A673 (cell line): ENCODE measurements around the gene LIF.

Experiments used
- EZH2 ChIP-seq: fragments of 200-600 bp; sonication (generic); IDR thresholded peaks from 2 replicates; pipeline ENCODE4 v1.6.1; 2017; ENCODE audit warnings: borderline replicate concordance, low read depth, mild to moderate bottlenecking, mixed read lengths, antibody characterized with exemption, low read length; ENCODE audit not compliant: poor library complexity, severe bottlenecking
- TF ChIP-seq, protein P1 (sequence below): fragments of 300-800, 200-600 bp; sonication (generic); conservative IDR thresholded peaks from 2 replicates; pipeline ENCODE4 v1.5.1; 2017; ENCODE audit warnings: low read depth, mild to moderate bottlenecking, antibody characterized with exemption, low read length, moderate library complexity, mixed read lengths

DNA sequence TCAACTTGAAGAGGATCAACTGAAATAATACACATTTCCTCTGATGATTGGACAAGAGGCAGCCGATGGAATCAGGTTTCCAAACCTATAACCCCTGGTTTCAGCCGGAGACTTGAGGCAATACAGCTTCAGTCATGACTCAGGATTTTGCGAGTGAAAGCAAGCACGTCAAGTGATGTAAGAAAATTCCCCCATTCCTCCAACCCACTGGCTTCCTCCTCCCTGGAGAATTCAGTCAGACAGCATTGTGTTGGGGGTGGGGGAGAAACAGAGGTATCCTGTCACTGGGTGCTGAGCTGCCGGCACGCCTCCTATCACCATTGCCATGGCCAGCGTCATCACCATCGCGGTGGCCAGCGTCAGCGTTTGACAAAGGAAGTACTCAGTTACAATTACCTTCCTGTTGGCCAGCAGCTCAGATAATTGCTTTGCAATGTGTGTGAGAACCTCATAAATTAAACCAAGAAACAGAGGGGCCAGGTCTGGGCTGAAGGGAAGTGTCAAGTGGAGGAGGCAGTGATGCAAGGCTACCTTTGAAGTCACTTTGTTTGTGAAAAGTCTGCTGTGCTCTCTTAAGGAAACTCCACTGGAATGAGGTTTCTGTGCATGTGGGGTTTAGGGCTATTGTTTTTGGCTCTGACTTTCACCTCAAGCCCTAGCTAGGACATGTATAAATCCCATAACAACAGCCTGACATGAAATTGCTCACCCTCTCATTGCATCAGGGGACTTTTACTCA is 50.2 kb downstream of the LIF start:
- no peak for TF ChIP-seq EZH2
- TF ChIP-seq, protein P1, sequence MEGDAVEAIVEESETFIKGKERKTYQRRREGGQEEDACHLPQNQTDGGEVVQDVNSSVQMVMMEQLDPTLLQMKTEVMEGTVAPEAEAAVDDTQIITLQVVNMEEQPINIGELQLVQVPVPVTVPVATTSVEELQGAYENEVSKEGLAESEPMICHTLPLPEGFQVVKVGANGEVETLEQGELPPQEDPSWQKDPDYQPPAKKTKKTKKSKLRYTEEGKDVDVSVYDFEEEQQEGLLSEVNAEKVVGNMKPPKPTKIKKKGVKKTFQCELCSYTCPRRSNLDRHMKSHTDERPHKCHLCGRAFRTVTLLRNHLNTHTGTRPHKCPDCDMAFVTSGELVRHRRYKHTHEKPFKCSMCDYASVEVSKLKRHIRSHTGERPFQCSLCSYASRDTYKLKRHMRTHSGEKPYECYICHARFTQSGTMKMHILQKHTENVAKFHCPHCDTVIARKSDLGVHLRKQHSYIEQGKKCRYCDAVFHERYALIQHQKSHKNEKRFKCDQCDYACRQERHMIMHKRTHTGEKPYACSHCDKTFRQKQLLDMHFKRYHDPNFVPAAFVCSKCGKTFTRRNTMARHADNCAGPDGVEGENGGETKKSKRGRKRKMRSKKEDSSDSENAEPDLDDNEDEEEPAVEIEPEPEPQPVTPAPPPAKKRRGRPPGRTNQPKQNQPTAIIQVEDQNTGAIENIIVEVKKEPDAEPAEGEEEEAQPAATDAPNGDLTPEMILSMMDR: no peak
